Midbrain (tissue), 1 donor: ENCODE results near the gene CYP2F1.
A peak's percentile ranks its signal among the peaks of the same experiment; 100 is the strongest.
"Not testable (repeated sequence)": the region's sequence is repeated elsewhere in the genome, so short reads cannot be mapped to it uniquely, and the experiment has no call there.

Experiments
- DNase-seq: peaks from one replicate; lab custom pipeline; 2025; lab: John Stamatoyannopoulos, UW

The CYP2F1 gene

DNA sequence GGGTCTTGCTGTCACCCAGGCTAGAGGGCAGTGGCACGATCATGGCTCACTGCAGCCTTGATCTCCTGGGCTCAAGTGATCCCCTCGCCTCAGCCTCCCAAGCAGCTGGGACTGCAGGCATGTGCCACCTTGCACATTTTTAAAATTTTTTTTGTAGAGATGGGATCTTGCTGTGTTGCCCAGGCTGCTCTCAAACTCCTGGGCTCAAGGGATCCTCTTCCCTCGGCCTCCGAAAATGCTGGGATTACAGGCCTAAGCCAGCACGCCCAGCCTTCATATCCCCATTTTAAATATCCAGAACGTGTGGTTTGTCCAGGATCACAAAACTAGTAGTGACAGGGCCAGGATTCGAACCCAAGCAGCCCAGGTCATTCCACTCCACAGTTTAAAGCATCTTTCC lies 13.1 kb downstream of the CYP2F1 start:
- DNase-seq, result not testable (repeated sequence)

DNA sequence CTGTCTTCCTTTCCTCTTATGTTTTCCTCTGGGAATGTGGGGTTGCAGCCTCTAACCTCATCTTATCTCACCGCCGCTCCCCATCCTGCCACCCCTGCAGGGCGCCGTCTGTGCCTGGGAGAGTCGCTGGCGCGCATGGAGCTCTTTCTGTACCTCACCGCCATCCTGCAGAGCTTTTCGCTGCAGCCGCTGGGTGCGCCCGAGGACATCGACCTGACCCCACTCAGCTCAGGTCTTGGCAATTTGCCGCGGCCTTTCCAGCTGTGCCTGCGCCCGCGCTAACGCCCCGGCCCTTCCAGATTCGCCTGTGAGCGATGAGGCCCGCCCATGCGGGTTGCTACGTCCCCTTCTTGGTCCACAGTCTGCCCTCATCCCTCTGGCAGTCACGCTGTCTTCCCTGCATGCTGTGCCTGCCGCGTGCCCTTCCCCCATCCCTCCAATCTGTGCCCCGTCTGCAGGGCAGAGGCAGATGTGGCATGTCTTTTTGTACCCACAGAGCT lies 13.6 kb downstream of the CYP2F1 start:
- peak; percentile 12 for DNase-seq

DNA sequence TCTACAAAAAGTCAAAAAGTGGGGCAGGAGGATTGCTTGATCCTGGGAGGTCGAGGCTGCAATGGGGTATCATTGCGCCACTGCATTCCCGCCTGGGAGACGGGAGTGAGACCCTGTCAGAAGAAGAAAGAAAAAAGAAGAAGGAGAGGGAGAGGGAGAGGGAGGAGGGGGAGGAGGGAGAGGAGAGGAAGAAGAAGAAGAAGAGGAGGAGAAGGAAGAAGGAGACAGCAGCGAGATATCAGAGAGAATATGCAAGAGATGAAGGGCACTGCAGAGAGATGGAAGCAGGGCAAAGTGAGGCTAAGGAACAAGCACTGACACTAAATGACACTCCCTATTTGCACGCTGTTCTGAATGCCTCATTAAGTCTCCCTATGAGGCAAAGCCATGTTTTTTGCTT lies 14.5 kb downstream of the CYP2F1 start:
- DNase-seq, result no peak

DNA sequence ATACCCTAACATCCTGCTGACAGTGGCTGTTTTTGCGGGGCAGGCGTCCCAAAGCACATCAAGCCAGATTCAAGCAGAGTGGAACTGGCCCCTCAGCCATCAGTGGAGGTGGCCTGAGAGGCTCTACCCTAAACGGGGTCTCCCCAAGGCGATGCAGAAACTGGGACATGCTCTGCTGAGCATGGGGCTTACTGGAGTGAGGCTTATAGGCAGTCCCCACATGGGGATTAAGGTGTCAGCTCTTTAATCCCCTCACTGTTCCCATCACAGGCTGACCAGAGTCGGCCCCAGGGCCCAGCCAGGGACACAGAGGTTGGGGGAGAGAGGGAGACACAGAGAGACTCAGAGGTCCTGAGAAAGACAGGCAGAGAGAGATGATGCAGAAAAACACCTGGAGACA lies 17.0 kb downstream of the CYP2F1 start:
- no peak for DNase-seq

DNA sequence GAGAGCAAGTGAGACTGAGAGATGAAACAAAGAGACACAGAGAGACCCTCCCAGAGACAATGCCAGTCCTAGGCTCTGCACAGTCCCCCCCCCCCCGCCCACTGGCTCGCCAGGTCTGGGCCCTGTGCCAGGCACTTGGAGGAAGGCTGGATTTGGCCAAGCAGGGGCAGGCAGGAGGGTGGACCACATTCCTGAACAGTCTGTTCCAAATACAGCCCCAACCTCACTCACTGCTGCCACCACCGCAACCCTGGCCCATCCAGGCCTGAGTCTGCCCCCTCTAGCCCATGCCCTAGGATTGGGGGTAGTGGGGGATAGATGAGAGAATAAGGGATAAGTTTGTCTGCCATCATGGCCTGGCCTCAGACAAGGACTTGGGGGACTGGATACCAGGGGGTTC lies 19.0 kb downstream of the CYP2F1 start:
- no peak for DNase-seq

DNA sequence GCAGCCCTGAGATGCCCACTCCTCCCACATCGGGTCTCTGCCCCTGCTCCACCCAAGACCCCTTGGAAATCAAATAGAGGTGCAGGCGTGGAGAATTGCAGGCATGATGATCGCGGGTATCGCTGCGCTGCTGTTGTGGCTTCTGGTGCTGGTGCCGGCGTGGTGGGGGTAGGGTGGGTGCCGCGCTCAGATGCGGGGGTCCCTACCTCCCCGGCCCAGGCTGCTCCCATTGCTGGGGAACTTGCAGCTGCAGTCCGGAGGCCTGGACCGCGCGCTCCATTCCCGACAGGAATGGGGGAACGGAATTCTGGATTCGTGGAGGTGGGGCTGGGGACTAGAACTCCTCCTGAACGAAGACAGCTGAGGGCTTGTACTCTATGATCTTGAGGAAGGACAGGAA lies 20.4 kb downstream of the CYP2F1 start:
- DNase-seq, result no peak

DNA sequence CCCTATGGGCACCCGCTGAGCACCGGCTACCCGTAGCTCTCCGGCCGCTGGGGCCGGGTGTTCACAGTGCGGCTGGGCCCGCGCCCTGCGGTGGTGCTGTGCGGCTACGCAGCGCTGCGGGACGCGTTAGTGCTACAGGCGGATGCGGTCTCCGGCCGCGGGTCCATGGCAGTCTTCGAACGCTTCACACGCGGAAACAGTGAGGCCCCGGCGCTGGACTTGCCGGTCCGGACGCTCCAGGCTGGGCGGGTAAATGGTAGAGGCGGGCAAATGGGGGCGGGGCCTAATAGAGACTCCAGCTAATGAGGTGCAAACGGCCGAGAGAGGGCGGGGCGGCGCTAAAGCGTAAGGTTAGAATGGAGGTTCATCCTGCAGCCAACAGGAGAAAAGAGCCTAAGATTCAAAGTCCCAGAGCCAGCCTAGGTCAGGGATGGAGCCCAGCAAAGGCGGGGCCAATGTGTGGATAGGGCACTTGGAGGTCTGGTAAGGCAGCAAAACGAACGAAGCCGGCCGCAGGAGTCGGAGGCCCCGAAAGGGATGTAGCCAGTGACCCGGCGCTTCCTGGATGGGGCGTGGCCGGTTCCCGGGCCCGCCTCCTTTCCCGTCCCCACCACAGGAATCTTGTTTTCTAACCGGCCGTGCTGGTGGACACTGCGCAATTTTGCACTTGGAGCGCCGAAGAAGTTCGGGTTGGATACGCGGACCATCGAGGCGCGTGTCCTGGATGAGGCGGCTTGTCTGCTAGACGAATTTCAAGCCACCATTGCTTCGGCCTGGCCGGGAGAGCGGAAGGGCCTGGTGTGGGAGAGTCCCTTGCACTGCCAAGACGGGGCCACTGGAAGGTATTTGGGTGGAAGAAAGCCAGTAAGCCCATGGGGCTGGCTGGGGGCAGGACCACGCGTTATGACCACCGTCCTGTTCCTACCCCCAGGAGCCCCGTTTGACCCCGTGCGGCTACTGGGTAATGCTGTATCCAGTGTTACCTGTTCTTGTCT lies 21.5 kb downstream of the CYP2F1 start:
- peak; percentile 59 for DNase-seq

DNA sequence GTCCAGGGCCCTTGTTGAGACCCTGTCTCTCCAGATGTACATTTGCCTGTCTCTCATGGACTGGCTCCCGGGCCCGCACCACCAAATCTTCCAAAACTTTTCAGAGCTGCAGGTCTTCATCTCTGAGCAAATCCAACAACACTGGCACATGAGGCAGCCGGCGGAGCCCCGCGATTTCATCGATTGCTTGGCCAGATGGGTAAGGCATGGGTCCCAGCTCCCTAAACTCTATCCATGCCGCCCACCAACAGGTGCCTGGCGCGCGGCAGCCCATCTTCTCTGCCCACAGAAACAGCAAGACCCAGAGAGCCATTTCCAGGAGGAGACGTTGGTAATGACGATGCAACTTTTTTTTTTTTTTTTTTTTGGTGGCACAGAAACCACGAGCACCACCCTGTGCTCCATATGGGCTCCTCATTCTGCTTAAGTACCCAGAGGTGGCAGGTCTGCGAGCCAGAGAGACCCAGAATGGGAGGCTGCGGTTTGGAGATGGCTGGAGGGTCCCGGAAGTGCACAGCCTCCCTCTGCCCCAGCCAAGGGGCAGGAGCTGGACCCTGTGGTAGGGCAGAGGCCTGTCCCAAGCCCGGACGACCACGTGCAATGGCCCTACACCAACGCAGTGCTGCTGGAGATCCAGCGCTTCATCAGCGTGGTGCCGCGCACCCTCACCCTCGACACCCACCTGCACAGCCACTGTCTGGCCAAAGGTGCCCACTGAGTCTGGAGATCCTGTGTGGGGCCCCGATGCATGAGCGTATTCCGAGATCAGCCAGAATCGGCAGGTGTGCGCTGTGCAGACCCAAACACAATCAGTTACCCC lies 22.6 kb downstream of the CYP2F1 start:
- DNase-seq, result no peak

DNA sequence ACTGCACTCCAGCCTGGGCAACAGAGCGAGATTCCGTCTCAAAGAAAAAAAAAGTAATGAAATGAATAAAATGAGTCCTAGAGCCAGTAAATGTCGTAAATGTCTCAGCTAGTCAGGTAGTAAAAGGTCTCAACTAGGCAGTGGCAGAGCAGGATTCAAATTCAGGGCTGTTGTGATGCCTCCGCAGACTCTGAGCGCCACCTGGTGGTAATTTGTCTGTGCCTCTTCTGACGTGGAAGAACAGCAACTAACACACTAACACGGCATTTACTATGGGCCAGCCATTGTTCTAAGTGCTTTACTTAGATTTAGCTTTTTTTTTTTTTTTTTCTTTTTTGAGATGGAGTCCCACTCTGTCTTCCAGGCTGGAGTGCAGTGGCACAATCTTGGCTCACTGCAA lies 30.2 kb downstream of the CYP2F1 start:
- peak; percentile 66 for DNase-seq

DNA sequence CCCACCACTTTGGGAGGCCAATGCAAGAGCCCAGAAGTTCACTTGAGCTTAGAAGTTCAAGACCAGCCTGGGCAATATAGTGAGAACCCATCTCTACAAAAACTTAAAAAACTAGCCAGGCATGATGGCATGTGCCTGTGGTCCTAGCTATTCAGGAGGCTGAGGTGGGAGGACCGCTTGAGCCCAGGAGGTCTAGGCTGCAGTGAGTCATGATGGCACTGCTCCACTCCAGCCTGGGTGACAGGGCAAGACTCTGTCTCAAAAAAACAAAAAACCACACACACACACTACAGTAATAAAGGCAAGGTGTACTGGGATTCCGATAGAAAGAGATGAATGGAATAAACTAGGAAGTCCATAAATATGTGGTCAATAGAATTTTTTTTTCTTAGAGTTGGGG lies 35.6 kb downstream of the CYP2F1 start:
- no peak for DNase-seq

DNA sequence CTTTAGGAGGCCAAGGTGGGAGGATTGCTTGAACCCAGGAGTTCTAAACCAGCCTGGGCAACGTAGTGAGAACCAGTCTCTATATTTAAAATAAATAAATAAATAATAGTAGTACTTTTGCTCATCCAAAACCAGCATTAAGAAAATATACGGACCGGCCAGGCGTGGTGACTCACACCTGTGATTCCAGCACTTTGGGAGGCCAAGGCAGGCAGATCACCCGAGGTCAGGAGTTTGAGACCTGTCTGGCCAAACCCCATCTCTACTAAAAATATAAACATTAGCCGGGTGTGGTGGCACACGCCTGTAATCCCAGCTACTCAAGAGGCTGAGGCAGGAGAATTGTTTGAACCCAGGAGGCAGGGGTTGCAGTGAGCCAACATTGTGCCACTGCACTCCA lies 36.8 kb downstream of the CYP2F1 start:
- not testable (repeated sequence) for DNase-seq

DNA sequence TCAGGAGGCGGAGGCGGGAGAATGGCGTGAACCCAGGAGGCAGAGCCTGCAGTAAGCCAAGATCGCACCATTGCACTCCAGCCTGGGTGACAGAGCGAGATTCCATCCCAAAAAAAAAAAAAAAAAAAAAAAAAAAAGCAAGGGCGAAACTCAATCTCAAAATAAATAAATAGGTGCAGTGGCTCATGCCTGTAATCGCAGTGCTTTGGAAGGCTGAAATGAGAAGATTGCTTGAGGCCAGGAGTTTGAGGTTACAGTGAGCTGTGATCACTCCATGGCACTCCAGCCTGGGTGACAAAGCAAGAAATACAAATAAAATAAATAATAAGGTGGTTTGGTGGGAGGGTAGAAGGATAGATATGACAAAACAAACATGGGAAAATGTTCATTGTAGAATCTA lies 39.8 kb downstream of the CYP2F1 start:
- no peak for DNase-seq

DNA sequence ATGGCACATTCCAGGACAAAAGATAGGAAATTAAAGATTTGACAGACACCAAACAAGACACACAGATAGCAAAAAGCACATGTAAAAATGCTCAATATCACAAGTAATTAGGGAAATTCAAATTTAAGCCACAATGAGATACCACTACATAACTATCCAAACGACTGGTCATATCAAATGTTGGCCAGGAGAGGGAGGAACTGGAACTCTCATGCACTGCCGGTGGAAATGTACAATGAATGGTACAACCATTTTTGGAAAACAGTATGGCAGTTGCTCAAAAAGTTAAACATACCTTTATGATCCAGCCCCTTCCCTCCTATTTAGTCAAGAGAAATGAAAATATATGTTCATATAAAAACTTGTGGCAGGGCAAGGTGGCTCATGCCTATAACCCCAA lies 42.0 kb downstream of the CYP2F1 start:
- DNase-seq, result no peak

DNA sequence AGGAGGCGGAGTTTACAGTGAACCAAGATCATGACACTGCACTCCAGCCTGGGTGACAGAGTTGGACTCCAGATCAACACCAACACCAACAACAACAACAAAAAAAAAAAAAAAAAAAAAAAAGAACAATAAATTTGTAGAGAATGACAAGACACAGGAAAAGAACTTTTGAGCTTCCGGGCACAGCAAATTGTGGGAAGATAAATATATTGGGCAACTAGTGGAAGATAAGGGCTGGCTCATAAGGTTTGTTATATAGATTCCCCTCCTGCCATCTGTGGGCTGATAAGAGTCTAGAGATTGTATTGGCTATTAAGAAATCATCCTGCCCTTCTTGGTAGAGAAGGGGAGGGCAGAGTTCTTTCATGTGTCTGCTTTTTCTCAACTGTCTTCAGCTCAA lies 45.6 kb downstream of the CYP2F1 start:
- no peak for DNase-seq

DNA sequence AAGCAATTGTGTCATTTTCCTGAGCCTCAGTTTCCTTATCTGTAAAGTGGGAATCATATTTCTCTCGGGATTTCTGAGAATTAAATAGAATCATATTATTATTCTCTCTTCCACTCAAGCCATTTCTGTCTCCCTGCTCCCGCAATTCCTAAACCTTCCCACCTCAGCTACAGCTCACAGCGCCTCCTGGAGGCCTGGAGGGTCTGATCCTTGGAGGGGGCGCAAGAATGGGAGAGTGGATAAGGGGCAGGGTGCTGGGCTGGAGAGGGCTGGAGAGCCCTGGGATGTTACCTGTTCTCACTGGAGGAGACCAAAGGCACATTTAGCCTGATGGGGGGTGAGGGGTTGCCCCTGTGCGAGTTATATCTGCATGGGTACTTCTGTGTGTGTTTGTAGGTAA lies 47.7 kb downstream of the CYP2F1 start:
- no peak for DNase-seq

DNA sequence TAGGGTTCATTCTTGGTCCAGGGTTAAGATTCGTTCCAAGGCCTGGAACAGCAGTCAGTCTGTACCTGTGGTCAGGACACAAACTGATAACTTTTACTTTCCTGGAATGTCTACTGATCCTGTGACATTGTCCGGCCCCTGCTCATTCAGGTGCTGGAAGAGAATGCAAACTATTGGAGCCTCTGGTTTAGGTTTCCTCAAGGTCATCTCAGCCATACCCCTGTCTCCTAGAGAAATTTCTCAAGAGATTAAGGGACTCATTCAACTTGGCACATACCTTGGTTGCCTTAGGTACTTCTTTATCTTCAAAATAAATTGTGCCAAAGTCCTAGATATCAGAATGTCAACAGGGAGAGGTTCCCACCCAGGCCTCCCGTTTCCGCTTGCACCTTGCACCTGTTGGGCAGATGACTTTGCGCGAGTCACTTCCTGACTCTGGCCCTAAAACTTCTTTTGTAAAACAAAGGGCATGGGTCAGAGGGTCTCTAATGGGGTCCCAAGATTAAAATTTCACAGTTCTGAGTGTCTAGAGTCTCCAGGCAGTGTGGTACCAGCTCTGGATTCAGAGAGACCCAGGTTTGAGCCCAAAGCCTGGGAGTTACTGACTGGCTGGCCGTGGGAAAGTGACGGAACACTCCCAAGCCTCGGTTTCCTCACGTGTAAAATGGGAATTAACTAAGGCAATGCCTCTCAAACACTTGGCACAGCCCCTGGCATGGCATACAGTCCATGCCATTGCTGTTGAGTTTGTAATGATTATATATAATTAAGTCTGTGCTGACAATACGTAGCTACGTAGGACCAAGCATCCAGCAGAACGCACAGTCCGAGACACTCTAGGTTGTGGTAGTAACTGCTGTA lies 52.9 kb downstream of the CYP2F1 start:
- DNase-seq, result no peak

DNA sequence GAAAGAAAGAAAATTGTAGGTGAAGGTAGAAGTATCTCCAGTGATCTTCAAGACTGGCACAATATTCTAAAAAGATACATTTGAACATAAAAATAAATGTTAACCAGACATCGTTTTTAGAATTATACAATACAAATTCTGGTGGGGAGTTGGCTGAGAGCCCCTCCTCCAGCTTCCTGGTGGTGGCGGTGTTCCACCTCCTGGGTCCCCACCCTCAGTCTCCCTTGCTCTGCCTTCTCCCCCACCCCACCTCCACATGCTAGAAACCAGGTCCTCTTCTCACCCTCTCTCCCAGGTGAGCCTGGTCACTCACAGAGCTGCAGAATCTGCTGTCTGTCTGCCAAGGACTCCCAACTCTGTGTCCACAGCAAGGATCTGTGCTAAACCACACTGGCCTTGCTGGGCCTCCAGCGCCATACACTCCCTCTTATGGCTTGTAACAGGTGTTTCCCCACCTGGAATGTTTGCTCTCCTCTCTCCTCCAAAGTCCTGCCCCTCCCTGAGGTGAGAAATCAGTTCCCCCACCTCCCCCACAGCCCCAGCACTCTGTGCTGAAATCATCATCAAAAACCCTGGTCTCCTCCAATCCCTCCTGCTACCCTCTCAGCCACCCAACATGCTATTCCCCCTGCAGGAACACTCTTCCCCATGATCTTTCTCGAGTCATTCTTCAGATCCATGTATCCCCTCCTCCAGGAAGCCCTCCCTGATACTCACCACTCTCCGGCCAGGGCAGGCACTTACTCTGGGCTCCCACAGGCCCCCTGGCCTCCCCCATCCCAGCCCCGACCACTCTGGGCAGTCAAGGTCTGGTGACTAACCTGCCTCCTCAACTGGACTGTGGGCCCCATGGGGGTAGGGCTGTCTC lies 58.3 kb downstream of the CYP2F1 start:
- no peak for DNase-seq

DNA sequence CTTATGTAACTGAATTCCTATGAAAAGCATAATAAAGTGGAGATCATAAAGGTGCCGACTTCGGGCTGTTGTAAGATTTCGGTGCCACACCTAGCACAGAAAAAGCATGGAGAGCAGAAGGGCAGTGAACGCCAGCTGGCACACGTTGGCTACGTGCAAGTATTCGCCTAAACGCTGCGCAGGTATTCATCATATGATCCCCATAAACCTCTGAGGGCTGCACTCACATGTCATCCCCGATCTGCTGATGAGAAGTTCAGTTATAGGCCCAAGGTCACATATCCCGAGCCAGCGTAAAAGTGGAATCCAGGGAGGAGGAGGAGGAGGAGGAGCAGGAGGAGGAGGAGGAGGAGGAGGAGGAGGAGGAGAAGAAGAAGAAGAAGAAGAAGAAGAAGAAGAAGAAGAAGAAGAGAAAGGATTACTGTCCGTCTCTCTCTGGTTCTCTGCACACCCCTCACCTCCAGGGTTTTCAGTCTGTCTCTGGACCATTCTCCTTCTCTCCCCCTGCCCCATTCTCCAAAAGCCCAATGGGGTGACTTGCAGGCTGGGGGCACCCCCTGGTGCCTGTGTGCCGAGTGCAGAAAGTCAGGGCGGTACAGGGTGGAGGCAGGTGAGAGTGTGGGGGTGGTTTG lies 60.2 kb downstream of the CYP2F1 start:
- DNase-seq, result no peak

DNA sequence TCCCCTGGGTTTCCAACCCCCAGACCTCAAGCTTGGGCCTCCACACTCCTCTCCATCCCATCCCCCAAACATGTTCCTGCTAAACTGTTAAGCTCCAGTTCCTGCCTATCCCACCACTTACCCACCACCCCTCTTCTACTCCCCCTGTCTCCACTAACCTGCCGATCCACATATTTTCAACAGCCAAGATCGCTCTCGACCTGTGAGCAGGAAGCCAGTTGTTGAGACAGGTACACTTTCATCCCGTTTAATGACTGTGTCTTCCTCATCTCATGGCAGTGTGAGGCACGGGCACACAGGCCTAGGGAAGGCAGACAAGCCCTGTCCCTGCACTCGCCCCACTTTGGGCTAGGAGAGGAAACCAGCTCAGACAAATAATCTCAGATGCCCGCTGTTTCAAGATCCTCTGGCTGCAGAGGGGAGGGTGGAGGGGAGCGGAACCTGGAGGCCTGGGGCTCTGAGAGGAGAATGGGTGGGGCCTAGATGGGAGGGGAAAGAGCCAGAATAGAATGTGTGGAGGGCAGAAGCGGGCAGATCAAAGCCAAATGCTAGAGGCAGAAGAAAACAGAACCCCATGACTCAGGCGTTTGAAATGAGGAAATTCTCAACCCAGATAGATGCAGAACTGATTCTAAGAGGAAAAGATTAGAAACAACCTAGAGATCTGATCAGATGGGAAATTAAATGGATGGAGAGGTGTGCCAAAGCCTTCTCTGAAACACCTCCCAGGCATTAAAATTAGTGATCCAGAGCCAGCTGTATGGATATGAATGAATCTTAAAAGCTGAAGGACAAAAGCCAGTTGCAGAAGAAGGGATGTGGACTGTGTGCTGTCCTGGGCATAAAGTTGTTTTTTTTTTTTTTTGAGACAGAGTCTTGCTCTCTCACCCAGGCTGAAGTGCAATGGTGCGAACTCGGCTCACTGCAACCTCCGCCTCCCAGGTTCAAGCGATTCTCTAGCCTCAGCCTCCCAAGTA lies 61.9 kb downstream of the CYP2F1 start:
- peak; percentile 22 for DNase-seq
